GM18907 (cell line): ENCODE data around the gene CCNYL1.

Experiments used
- ATAC-seq: cut with Tn5 transposase; IDR thresholded peaks from one replicate; pipeline ENCODE4 v1.9.1; 2021; ENCODE audit warnings: mild to moderate bottlenecking, moderate library complexity; ENCODE audit not compliant: unreplicated experiment

The CCNYL1 gene

GRCh38 chr2:207787017-207787416, 75.6 kb downstream of the CCNYL1 start:
- no peak for ATAC-seq

GRCh38 chr2:207787800-207788199, 76.4 kb downstream of the CCNYL1 start:
- no peak for ATAC-seq

- no peak for ATAC-seq
Observed at GRCh38 chr2:207790898-207791297, 79.5 kb downstream of the CCNYL1 start.

GRCh38 chr2:207791579-207792243, 80.3 kb downstream of the CCNYL1 start:
- ATAC-seq, result no peak

- ATAC-seq, result no peak
Observed at GRCh38 chr2:207792244-207792785, 80.9 kb downstream of the CCNYL1 start.

GRCh38 chr2:207796585-207797350, 85.3 kb downstream of the CCNYL1 start:
- ATAC-seq, result no peak

- ATAC-seq, result no peak
Observed at GRCh38 chr2:207801259-207801658, 89.8 kb downstream of the CCNYL1 start.

GRCh38 chr2:207802650-207803049, 91.2 kb downstream of the CCNYL1 start:
- ATAC-seq, result no peak
